ENCODE data around the gene SKIC2.

- TF ChIP-seq POLR2A (IDR thresholded peaks at IDR 0.05; ENCODE audit: low read depth, low read length) (no peak), POLR2AphosphoS5 (IDR thresholded peaks at IDR 0.05; ENCODE audit: low read depth, low read length) (no peak), TAF1 (IDR thresholded peaks at IDR 0.05; ENCODE audit: low read depth, low read length) (no peak), SPI1 (IDR thresholded peaks at IDR 0.05; ENCODE audit: low read depth, low read length) (no peak), PAX5 (IDR thresholded peaks at IDR 0.05; ENCODE audit: insufficient read depth, low read length, severe bottlenecking) (no peak)
Measured at GRCh38 chr6:31952140-31952805, 6.7 kb upstream of the SKIC2 start.

All from GM12891 (cell line).